Testis (tissue), 2 donors: ENCODE results near the gene PINLYP.

Experiments used
- CTCF ChIP-seq, 3 experiments: fragments of 450-650 bp in 2 of 3; fragments of 200-600 bp in 1 of 3; sonication (generic) in 1 of 3; IDR thresholded peaks; one replicate each; pipeline ENCODE4 v1.5.1; 2016 to 2019; ENCODE audit warnings: antibody characterized with exemption in 3 of 3, mild to moderate bottlenecking in 2 of 3, moderate library complexity in 1 of 3
- POLR2A ChIP-seq: fragments of 450-650 bp; IDR thresholded peaks from one replicate; pipeline ENCODE4 v1.6.1; 2017; ENCODE audit warnings: antibody characterized with exemption, mild to moderate bottlenecking, moderate library complexity

- TF ChIP-seq CTCF (IDR thresholded peaks at IDR 0.05) (no peak), POLR2A (no peak)
These were observed 3.4 kb upstream of the PINLYP start for GRCh38 chr19:43572171-43572588.
